ENCODE measurements around the gene CLEC2D.
"Not testable (repeated sequence)": the region's sequence is repeated elsewhere in the genome, so short reads cannot be mapped to it uniquely, and the experiment has no call there.

- TF ChIP-seq CTCF, POLR2A (IDR thresholded peaks at IDR 0.05): not testable (repeated sequence)
These were observed 13.4 kb downstream of the CLEC2D start for GRCh38 chr12:9682949-9683348.
